AG04450 (cell line): ENCODE measurements around the gene SCPEP1. TPM values are rescaled to one million over a fixed set of nuclear protein-coding genes. Genes with fewer than 3 reads are reported as not detected.
A peak's percentile ranks its signal among the peaks of the same experiment; 100 is the strongest.
"Not testable (repeated sequence)": the region's sequence is repeated elsewhere in the genome, so short reads cannot be mapped to it uniquely, and the experiment has no call there.

Source experiments
- CTCF ChIA-PET: fragments of 300-600, 350-600 bp; formaldehyde crosslinking; extraction: SDS; loops from one replicate; lab custom pipeline; 2022; ENCODE audit warnings: antibody characterized with exemption, inconsistent platforms; lab: Charles Lee
- POLR2A ChIA-PET: fragments of 350-600 bp; formaldehyde crosslinking; extraction: SDS; loops from one replicate; lab custom pipeline; 2021; ENCODE audit warnings: antibody characterized with exemption, inconsistent platforms; lab: Yijun Ruan, JAX
- DNase-seq: peaks from one replicate; pipeline ENCODE4 v3.0.0-alpha.2; 2011; ENCODE audit warnings: low read depth, low spot score
- H3K27ac ChIP-seq: one replicate; pipeline ENCODE4 v1.5.1; 2012; ENCODE audit warnings: low read depth, low read length, control low read depth
- H3K27me3 ChIP-seq: one replicate; pipeline ENCODE4 v1.6.0; 2012; ENCODE audit warnings: low read length; ENCODE audit not compliant: control insufficient read depth, insufficient read depth
- H3K4me3 ChIP-seq: 2 replicates; pipeline ENCODE4 v1.5.1; 2011; ENCODE audit warnings: mild to moderate bottlenecking, low read depth, low read length, control low read depth
- H3K9me3 ChIP-seq: 2 replicates; pipeline ENCODE4 v1.5.1; 2012; ENCODE audit warnings: low read length; ENCODE audit not compliant: control insufficient read depth, insufficient read depth
- CTCF ChIP-seq: IDR thresholded peaks from 2 replicates; pipeline ENCODE4 v1.5.1; 2011; ENCODE audit warnings: low read depth, low read length, control low read depth, inconsistent platforms
- polyA plus RNA-seq: library from polyadenylated mRNA; depleted of rRNA; stranded (reverse); fragments of >200 nt; gene quantifications from 2 replicates; pipeline ENCODE4 v1.2.3, GENCODE V29; 2011

SCPEP1 gene
- polyA plus RNA-seq, 1 experiment, result 66.4 TPM

GRCh38 chr17:56947741-56948140 is 30.2 kb upstream of the SCPEP1 start:
- ChIA-PET CTCF (interaction anchor here (1.3 kb wide), 1 partner anchor 13 kb away, joined by 3 read pairs; the partner anchor contains the start of gene COIL), POLR2A (no interaction called here)
- Histone ChIP-seq H3K27ac (no peak overlapping the region), H3K27me3 (no peaks in the 10 kb centered on the region), H3K9me3 (no peaks in the 10 kb centered on the region), H3K4me3 (no peak overlapping the region)
- TF ChIP-seq CTCF, result no peak
- DNase-seq, result no peak

DNA sequence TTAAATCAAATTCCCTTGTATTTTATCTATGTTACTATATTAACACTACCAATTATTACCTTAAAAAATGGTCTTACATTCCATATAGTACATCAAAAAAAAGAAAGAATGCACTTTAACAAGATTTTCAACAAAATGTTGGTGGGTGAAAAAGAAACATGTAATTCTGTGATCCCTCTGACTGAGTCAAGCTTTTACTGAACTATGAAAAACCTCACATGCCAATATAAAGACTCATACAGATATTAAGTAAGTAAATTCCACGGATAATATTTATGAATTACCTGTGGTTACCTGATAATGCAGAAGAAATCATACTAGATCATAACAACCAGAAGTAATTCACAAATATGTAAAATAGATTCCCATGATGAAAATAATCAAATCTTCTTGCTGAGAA is 29.4 kb upstream of the SCPEP1 start:
- no peak overlapping the region for H3K4me3 ChIP-seq
- no peak for DNase-seq
- no peak for TF ChIP-seq CTCF
- POLR2A ChIA-PET, result no interaction called here
- CTCF ChIA-PET, result interaction anchor here (1.0 to 1.5 kb wide), 2 partner anchors 9 to 129 kb away, joined by 4 to 5 read pairs; no protein-coding TSS in a partner anchor
- no peak overlapping the region for H3K27ac ChIP-seq
- no peaks in the 10 kb centered on the region for H3K9me3 ChIP-seq
- H3K27me3 ChIP-seq, result no peaks in the 10 kb centered on the region

- Histone ChIP-seq H3K9me3 (no peaks in the 10 kb centered on the region), H3K27ac (no peak overlapping the region), H3K4me3 (no peak overlapping the region), H3K27me3 (no peaks in the 10 kb centered on the region)
- DNase-seq, result no peak
- TF ChIP-seq CTCF, result no peak
- ChIA-PET CTCF (interaction anchor here (1.0 to 1.5 kb wide), 2 partner anchors 10 to 130 kb away, joined by 4 to 5 read pairs; no protein-coding TSS in a partner anchor), POLR2A (no interaction called here)
Measured at GRCh38 chr17:56949595-56949994, 28.3 kb upstream of the SCPEP1 start.

DNA sequence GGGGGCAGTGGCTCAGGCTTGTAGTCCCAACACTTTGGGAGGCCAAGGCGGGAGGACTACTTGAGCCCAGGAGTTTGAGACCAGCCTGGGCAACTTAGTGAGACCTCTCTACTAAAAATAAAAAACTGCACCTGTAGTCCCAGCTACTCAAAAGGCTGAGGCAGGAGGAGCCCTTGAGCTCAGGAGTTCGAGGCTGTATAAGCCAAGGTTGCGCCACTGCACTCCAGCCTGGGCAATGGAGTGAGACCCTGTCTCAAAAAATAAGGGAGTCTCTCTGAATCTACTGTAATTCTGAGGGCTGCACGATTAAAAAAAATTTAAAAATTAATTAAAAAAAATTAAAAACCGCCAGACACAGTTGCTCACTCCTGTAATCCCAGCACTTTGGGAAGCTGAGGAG is 20.9 kb upstream of the SCPEP1 start:
- CTCF ChIA-PET, result no interaction called here
- TF ChIP-seq CTCF, result no peak
- H3K27ac ChIP-seq, result no peak overlapping the region

DNA sequence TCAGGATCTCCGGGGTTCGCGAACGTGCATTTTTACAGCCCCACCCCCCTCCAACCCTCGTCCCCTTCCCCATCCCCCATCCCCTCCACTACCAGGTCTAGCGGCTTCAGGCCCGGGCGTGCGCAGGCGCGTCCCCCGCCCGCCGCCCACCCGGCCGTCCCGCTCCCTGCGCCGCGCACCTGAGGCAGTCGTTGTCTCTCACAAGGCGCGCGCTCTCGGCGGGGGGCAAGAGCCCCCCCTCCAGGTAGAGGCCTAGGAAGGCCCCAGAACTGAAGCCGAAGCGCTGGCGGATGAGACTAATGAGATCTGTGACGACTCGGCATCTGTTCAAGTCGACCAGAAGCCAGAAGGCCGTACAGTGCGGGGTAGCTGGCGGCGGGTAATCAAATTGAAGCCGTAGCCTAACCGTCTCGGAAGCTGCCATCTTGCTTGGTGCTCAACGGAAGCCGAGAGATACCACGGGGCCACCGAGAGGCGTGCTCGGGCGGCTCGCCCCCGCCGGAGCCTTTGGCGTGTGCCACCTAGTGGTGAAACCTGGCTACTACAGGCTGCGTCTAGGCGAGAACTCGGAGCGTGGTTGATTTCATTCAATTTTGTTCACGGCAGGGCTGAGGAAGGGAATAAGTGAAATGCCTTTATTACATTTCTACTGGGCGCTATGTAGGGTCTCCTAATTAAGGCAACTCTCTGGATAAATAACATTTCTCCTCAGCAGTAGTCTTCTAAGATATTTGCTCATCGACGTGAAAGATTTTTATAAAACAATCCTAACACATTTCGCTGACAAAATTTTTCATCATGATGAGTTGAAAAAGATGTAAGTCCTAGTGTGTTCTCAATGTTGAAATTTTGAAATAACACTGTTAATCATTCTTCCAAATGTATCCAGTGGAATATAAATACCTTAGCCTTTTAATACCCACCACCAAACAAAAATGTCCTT is 17.1 kb upstream of the SCPEP1 start, which contains the start of gene COIL:
TSS of gene COIL (minus strand) at position 455 of the 943 bp plus-strand sequence. CDS start at position 424, 31 bp downstream.
- H3K27ac ChIP-seq, result peak within 1 kb of the TSS; percentile 81
- peak within 1 kb of the TSS; percentile 84 for H3K4me3 ChIP-seq
- peak; percentile 64 for DNase-seq
- TF ChIP-seq CTCF, result peak; percentile 98
- no peaks in the 10 kb centered on the region for H3K9me3 ChIP-seq
- ChIA-PET CTCF (interaction anchor here (0.7 to 1.9 kb wide), 12 partner anchors 8 to 179 kb away, joined by 3 to 6 read pairs (median 4); partner anchors contain the start of gene SCPEP1), POLR2A (interaction anchor here (0.6 kb wide), 1 partner anchor 1392 kb away, joined by 3 read pairs; no protein-coding TSS in a partner anchor)
- no peaks in the 10 kb centered on the region for H3K27me3 ChIP-seq

More for the DNA sequence above, 20.9 kb upstream of the SCPEP1 start:
- Histone ChIP-seq H3K9me3 (no peaks in the 10 kb centered on the region), H3K4me3 (no peak overlapping the region), H3K27me3 (no peaks in the 10 kb centered on the region)
- POLR2A ChIA-PET, result no interaction called here
- no peak for DNase-seq

GRCh38 chr17:56965241-56965640 is 12.7 kb upstream of the SCPEP1 start:
- H3K27me3 ChIP-seq, H3K4me3 ChIP-seq, POLR2A ChIA-PET, H3K9me3 ChIP-seq, DNase-seq, H3K27ac ChIP-seq: not testable (repeated sequence)
- CTCF ChIA-PET, result interaction anchor here (1.3 kb wide), 1 partner anchor 146 kb away, joined by 5 read pairs; no protein-coding TSS in a partner anchor

DNA sequence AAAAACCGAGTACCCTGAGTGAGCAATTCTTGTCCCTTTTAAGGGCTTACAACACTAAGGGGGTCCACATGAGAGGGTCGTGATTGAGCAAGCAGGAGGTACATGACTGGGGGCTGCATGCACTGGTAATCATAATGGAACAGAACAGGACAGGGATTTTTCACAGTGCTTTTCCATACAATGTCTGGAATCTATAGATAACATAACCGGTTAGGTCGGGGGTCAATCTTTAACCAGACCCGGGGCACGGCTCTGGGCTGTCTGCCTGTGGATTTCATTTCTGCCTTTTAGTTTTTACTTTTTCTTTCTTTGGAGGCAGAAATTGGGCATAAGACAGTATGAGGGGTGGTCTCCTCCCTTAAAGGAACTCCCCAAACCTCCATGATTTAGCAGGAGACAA is 12.2 kb upstream of the SCPEP1 start:
- CTCF ChIA-PET, result interaction anchor here (1.1 kb wide), 1 partner anchor 26 kb away, joined by 3 read pairs; no protein-coding TSS in a partner anchor
- POLR2A ChIA-PET, H3K9me3 ChIP-seq, H3K4me3 ChIP-seq, H3K27ac ChIP-seq, DNase-seq, H3K27me3 ChIP-seq: not testable (repeated sequence)
